K562 (cell line): ENCODE results near the gene KAT5. TPM values are rescaled to one million over a fixed set of nuclear protein-coding genes. Genes with fewer than 3 reads are reported as not detected.

Experiments used
- ATAC-seq: fragments of 200-7000 bp; cut with Tn5 transposase; 3 replicates; pipeline ENCODE4 v1.9.1; 2020; ENCODE audit warnings: moderate library complexity
- BruUV-seq: library from RNA; stranded (reverse); fragments of 400-500 nt; replicated peaks from 2 replicates; lab custom pipeline; 2021; lab: Mats Ljungman, UMichigan
- CTCF ChIA-PET: fragments of 300-600 bp; formaldehyde crosslinking; extraction: SDS; loops from one replicate; lab custom pipeline; 2021; ENCODE audit warnings: low intra/inter-chr PET ratio; lab: Yijun Ruan, JAX
- POLR2A ChIA-PET: fragments of 300-600, 350-650 bp; sonication (Branson Sonifier 250); formaldehyde crosslinking; extraction: SDS; loops from one replicate; lab custom pipeline; 2021; ENCODE audit warnings: antibody characterized with exemption, inconsistent platforms; lab: Yijun Ruan, JAX
- DNase-seq, 4 experiments: peaks; one replicate each; pipeline versions ENCODE4 v3.0.0 to v3.0.0-alpha.2; 2011 to 2018; ENCODE audit warnings: low spot score in 3 of 4, mixed read lengths in 3 of 4; ENCODE audit errors: extremely low read depth in 1 of 4
- FAIRE-seq: peaks from 2 replicates; lab custom pipeline; 2011; peaks lifted over from hg19 to GRCh38; lab: Jason Lieb, UNC
- H2AFZ ChIP-seq: 2 replicates; pipeline ENCODE4 v1.6.0; 2011; ENCODE audit warnings: low read depth, low read length, control low read depth, inconsistent platforms
- H3K27ac ChIP-seq: fragments of 200-600 bp; 3 replicates; pipeline ENCODE4 v1.8.0; 2011; ENCODE audit warnings: low read depth, mild to moderate bottlenecking, control low read depth, inconsistent platforms, low read length, moderate library complexity, mixed read lengths; ENCODE audit errors: extremely low read depth
- H3K27me3 ChIP-seq, 2 experiments: fragments of 300-600 bp in 1 of 2; 2 replicates in 1 of 2; 3 replicates in 1 of 2; pipeline versions ENCODE4 v1.6.0 to v1.8.0; 2011; ENCODE audit warnings: inconsistent platforms in 2 of 2, low read length in 2 of 2, mild to moderate bottlenecking in 1 of 2, mixed read lengths in 1 of 2, moderate library complexity in 1 of 2; ENCODE audit not compliant: control insufficient read depth in 2 of 2, insufficient read depth in 2 of 2
- H3K36me3 ChIP-seq: fragments of 300-600 bp; 3 replicates; pipeline ENCODE4 v1.8.0; 2011; ENCODE audit warnings: mild to moderate bottlenecking, low read length, inconsistent platforms; ENCODE audit not compliant: control insufficient read depth, insufficient read depth
- H3K4me1 ChIP-seq, 2 experiments: fragments of 200-600 bp in 1 of 2; replicated peaks in 1 of 2; 2 replicates in 1 of 2; 3 replicates in 1 of 2; pipeline versions ENCODE4 v1.5.1 to v1.8.0; 2011; ENCODE audit warnings: inconsistent platforms in 2 of 2, low read length in 2 of 2, mild to moderate bottlenecking in 1 of 2, mixed read lengths in 1 of 2, moderate library complexity in 1 of 2; ENCODE audit not compliant: control insufficient read depth in 2 of 2, insufficient read depth in 2 of 2
- H3K4me2 ChIP-seq: 2 replicates; pipeline ENCODE4 v1.6.1; 2011; ENCODE audit warnings: low read length, control low read depth, inconsistent platforms, mixed read lengths; ENCODE audit not compliant: insufficient read depth
- H3K4me3 ChIP-seq: fragments of 200-600 bp; sonication (generic), shearing (Covaris generic); 2 replicates; pipeline ENCODE4 v1.5.1; 2016; ENCODE audit warnings: control low read depth, inconsistent platforms
- H3K79me2 ChIP-seq: fragments of 200-600 bp; 3 replicates; pipeline ENCODE4 v1.8.0; 2011; ENCODE audit warnings: low read length, inconsistent platforms; ENCODE audit not compliant: control insufficient read depth, insufficient read depth
- H3K9ac ChIP-seq, 2 experiments: 2 replicates each; pipeline versions ENCODE4 v1.6.0 to v1.6.1; 2011; ENCODE audit warnings: low read depth in 2 of 2, low read length in 2 of 2, control low read depth in 1 of 2, inconsistent platforms in 1 of 2, mild to moderate bottlenecking in 1 of 2, mixed read lengths in 1 of 2; ENCODE audit not compliant: insufficient read depth in 1 of 2
- H3K9me1 ChIP-seq: one replicate; pipeline ENCODE4 v1.6.0; 2011; ENCODE audit warnings: inconsistent platforms, mild to moderate bottlenecking, low read length, moderate library complexity; ENCODE audit not compliant: control insufficient read depth, insufficient read depth
- H3K9me3 ChIP-seq: replicated peaks from 2 replicates; pipeline ENCODE4 v1.5.1; 2011; ENCODE audit warnings: low read depth, low read length, inconsistent platforms; ENCODE audit not compliant: control insufficient read depth, insufficient read depth
- H4K20me1 ChIP-seq: replicated peaks from 2 replicates; pipeline ENCODE4 v1.6.1; 2011; ENCODE audit warnings: low read length, inconsistent platforms, mixed read lengths; ENCODE audit not compliant: control insufficient read depth, insufficient read depth
- ARID4B ChIP-seq: sonication (generic); formaldehyde crosslinking; IDR thresholded peaks from 2 replicates; pipeline ENCODE4 v1.8.0; 2022; ENCODE audit warnings: mild to moderate bottlenecking, missing genetic modification reagents
- CHD4 ChIP-seq: fragments of 200-600 bp; sonication (generic); IDR thresholded peaks from 3 replicates; pipeline ENCODE4 v1.6.1; 2012; ENCODE audit warnings: low read depth, mild to moderate bottlenecking, mixed read lengths, low read length, inconsistent platforms; ENCODE audit not compliant: insufficient read depth, insufficient replicate concordance, poor library complexity, severe bottlenecking
- KAT7 ChIP-seq: sonication (generic); formaldehyde crosslinking; IDR thresholded peaks from 2 replicates; pipeline ENCODE4 v1.8.0; 2022; ENCODE audit warnings: missing genetic modification reagents, mild to moderate bottlenecking, borderline replicate concordance
- NEUROD1 ChIP-seq: fragments of 150-350 bp; IDR thresholded peaks from 2 replicates; pipeline ENCODE4 v1.6.1; 2014; ENCODE audit warnings: borderline replicate concordance, low read length, low read depth; ENCODE audit not compliant: partially characterized antibody
- NRF1 ChIP-seq, 2 experiments: fragments of 450-650 bp; IDR thresholded peaks in 1 of 2; conservative IDR thresholded peaks in 1 of 2; 2 replicates each; pipeline ENCODE4 v1.6.1; 2014; ENCODE audit warnings: mild to moderate bottlenecking in 2 of 2
- SIN3A ChIP-seq, 2 experiments: fragments of 150-350 bp in 1 of 2; IDR thresholded peaks; 2 replicates each; pipeline ENCODE4 v1.6.1; 2011 to 2016; ENCODE audit warnings: borderline replicate concordance in 2 of 2, low read depth in 2 of 2, low read length in 2 of 2, mild to moderate bottlenecking in 2 of 2, moderate library complexity in 2 of 2; ENCODE audit not compliant: control insufficient read depth in 1 of 2
- SMARCC2 ChIP-seq: fragments of 450-650 bp; IDR thresholded peaks from 2 replicates; pipeline ENCODE4 v1.6.1; 2017; ENCODE audit warnings: antibody characterized with exemption, moderate library complexity, mild to moderate bottlenecking, low read depth
- TEAD1 ChIP-seq, 2 experiments: fragments of 450-650 bp in 1 of 2; sonication (generic) in 1 of 2; formaldehyde crosslinking; IDR thresholded peaks; 2 replicates each; pipeline versions ENCODE4 v1.4.0 to v1.8.0; 2020 to 2022; ENCODE audit warnings: mild to moderate bottlenecking in 2 of 2, missing genetic modification reagents in 1 of 2
- ZNF121 ChIP-seq: sonication (generic); formaldehyde crosslinking; conservative IDR thresholded peaks from 2 replicates; pipeline ENCODE4 v1.8.0; 2022; ENCODE audit warnings: missing genetic modification reagents
- ZNF766 ChIP-seq: fragments of 200-800 bp; sonication (Bioruptor generic); conservative IDR thresholded peaks from 2 replicates; pipeline ENCODE4 v1.6.1; 2016; ENCODE audit warnings: missing genetic modification characterization, missing compliant biosample characterization
- WGBS: fragments of 100-300 bp; shearing (Covaris generic); methylation state at CpG from one replicate; pipeline ENCODE4 v1.1.6; 2016; ENCODE audit warnings: low coverage, mixed read lengths; ENCODE audit not compliant: insufficient coverage; ENCODE audit errors: missing lambda C conversion rate; 5-methylcytosine and 5-hydroxymethylcytosine counted together
- in situ Hi-C: fragments of 300-500 bp; cut with MboI; formaldehyde crosslinking; loops from 4 replicates; pipeline ENCODE4 v1.15.0; 2018; ENCODE audit warnings: inconsistent platforms, mixed read lengths
- intact Hi-C: fragments of 100-400 bp; cut with micrococcal nuclease; formaldehyde crosslinking; loops from 2 replicates; pipeline ENCODE4 v1.14.2; 2022
- polyA plus RNA-seq, 8 experiments: library from polyadenylated mRNA; depleted of rRNA in 4 of 8; stranded (reverse) in 5 of 8; unstranded in 3 of 8; fragments of >200 nt; fragmentation: Nextera tagmentation in 2 of 8; fragmentation: Illumina TruSeq in 1 of 8; extraction: Ambion mirVana in 2 of 8; extraction: Trizol in 1 of 8; gene quantifications; 2 replicates each; pipeline versions ENCODE4 v1.2.1 to v1.2.3, GENCODE V29; 2011 to 2014; ENCODE audit warnings: inconsistent platforms in 1 of 8, missing spikeins in 1 of 8
- total RNA-seq, 7 experiments: library from RNA; depleted of rRNA in 6 of 7; stranded (reverse); fragments of >200 nt in 6 of 7; fragmentation: Illumina TruSeq in 2 of 7; extraction: Trizol in 2 of 7; gene quantifications; 2 replicates each; pipeline versions ENCODE4 v1.2.1 to v1.2.3, GENCODE V29; 2011 to 2021; ENCODE audit warnings: low replicate concordance in 1 of 7
- TF ChIP-seq, protein P1 (sequence below): sonication (generic); formaldehyde crosslinking; IDR thresholded peaks from 2 replicates; pipeline ENCODE4 v1.8.1; 2023; ENCODE audit warnings: mild to moderate bottlenecking, missing genetic modification reagents

Gene KAT5
- total and polyA plus RNA-seq, 9 of the 15 experiments (the other 6 are each of a cell fraction or from before 2014, with no cell fraction given), result 3.6 to 76.8 (median 52.7) TPM

GRCh38 chr11:65712633-65713076 lies 603 bp downstream of the KAT5 start:
- peak overlapping the region; percentile 90 for H3K4me2 ChIP-seq
- ChIA-PET POLR2A (interaction anchor here (0.6 to 2.0 kb wide), 14 partner anchors 8 to 307 kb away, joined by 3 to 32 read pairs (median 4); partner anchors contain the start of genes CFL1, FOSL1, MALAT1 and MUS81), CTCF (interaction anchor here (2.3 to 3.9 kb wide), 2 partner anchors 106 to 277 kb away, joined by 19 to 45 read pairs; no protein-coding TSS in a partner anchor)
- TSS peak; percentile 69 for BruUV-seq
- no peak for DNase-seq
- H3K9me1 ChIP-seq, result no peaks in the 10 kb centered on the region
- TF ChIP-seq TEAD1 (CRISPR knock-in tag; IDR thresholded peaks at IDR 0.05), result no peak
- TF ChIP-seq SIN3A (IDR thresholded peaks at IDR 0.05; ENCODE audit: borderline replicate concordance in 2 of 2, control insufficient read depth in 1 of 2, low read depth in 2 of 2, low read length in 2 of 2), result peak in 1 of 2 experiments; percentile 29; a peak in 1 of 4 replicates
- TF ChIP-seq CHD4, result no peak
- TF ChIP-seq, protein P1, sequence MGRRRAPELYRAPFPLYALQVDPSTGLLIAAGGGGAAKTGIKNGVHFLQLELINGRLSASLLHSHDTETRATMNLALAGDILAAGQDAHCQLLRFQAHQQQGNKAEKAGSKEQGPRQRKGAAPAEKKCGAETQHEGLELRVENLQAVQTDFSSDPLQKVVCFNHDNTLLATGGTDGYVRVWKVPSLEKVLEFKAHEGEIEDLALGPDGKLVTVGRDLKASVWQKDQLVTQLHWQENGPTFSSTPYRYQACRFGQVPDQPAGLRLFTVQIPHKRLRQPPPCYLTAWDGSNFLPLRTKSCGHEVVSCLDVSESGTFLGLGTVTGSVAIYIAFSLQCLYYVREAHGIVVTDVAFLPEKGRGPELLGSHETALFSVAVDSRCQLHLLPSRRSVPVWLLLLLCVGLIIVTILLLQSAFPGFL, result 0 out of 2 replicates have a peak, but pooled peaks have one; percentile 50
- TF ChIP-seq ZNF766 (CRISPR knock-in tag), result 0 out of 2 replicates have a peak, but pooled peaks have one; percentile 9
- 0 out of 4 replicates have a peak, but pooled peaks of 1 of the 2 experiments have one; percentile 18 for TF ChIP-seq NRF1 (conservative IDR thresholded peaks at IDR 0.05 in 1 of 2, IDR thresholded peaks at IDR 0.05 in 1 of 2)
- TF ChIP-seq ZNF121 (CRISPR knock-in tag), result peak; percentile 94
- TF ChIP-seq KAT7 (CRISPR knock-in tag), result 0 out of 2 replicates have a peak, but pooled peaks have one; percentile 44
- no peak for TF ChIP-seq SMARCC2
- no peak for TF ChIP-seq ARID4B (CRISPR knock-in tag)
- TF ChIP-seq NEUROD1, result peak; percentile 62
- H3K27ac ChIP-seq, result peak overlapping the region; percentile 98
- H3K27me3 ChIP-seq, result no peaks in the 10 kb centered on the region
- intact Hi-C loops, result loop anchor here (5.0 kb wide), 2 partner anchors 60 to 175 kb away; partner anchors contain the start of gene FIBP
- peak; percentile 89 for FAIRE-seq
- peaks cover 50% of the 10 kb centered on the region for H3K36me3 ChIP-seq
- no peak for ATAC-seq
- H2AFZ ChIP-seq, result peak overlapping the region; percentile 22; the same call in 1 of the 2 replicates
- in situ Hi-C loops, result loop anchor here (5.0 to 10.0 kb wide), 2 partner anchors 110 to 282 kb away; no protein-coding TSS in a partner anchor
- H3K4me3 ChIP-seq, result peak overlapping the region; percentile 59
- H3K9me3 ChIP-seq, result no peaks in the 10 kb centered on the region
- 31% methylated on average over 11 of the region's 11 CpGs for WGBS
- H3K9ac ChIP-seq, result peak overlapping the region; percentile 87 to 96
- peaks cover 10% of the 10 kb centered on the region for H3K79me2 ChIP-seq
- H3K4me1 ChIP-seq, result peaks cover 17 to 28% of the 10 kb centered on the region in 2 experiments
- peaks cover 5% of the 10 kb centered on the region; the same call in 1 of the 2 replicates for H4K20me1 ChIP-seq
